K562 (cell line): ENCODE data around the gene PCDH9.

ENCODE experiments used
- ARID1B ChIP-seq: fragments of 450-650 bp; IDR thresholded peaks from 2 replicates; pipeline ENCODE4 v1.6.1; 2016; ENCODE audit warnings: antibody characterized with exemption, mild to moderate bottlenecking, inconsistent platforms
- ETV6 ChIP-seq, 3 experiments: fragments of 150-350 bp in 1 of 3; sonication (generic) in 1 of 3; formaldehyde crosslinking in 1 of 3; IDR thresholded peaks; 2 replicates each; pipeline versions ENCODE4 v1.6.1 to v1.8.0; 2014 to 2022; ENCODE audit warnings: borderline replicate concordance in 2 of 3, low read depth in 2 of 3, antibody characterized with exemption in 1 of 3, low read length in 1 of 3, mild to moderate bottlenecking in 1 of 3, missing genetic modification reagents in 1 of 3
- EZH2 ChIP-seq: IDR thresholded peaks from 2 replicates; pipeline ENCODE4 v1.6.1; 2012; ENCODE audit warnings: low read depth, mild to moderate bottlenecking, inconsistent platforms, low read length, borderline replicate concordance
- MLLT1 ChIP-seq, 2 experiments: fragments of 450-650 bp; IDR thresholded peaks; 2 replicates each; pipeline ENCODE4 v1.6.1; 2016

- TF ChIP-seq ETV6 (IDR thresholded peaks at IDR 0.05; ENCODE audit: borderline replicate concordance in 1 of 2, low read depth in 2 of 2, low read length in 1 of 2) (no peak), ETV6 (CRISPR knock-in tag; IDR thresholded peaks at IDR 0.05; ENCODE audit: borderline replicate concordance) (no peak), EZH2 (no peak), MLLT1 (IDR thresholded peaks at IDR 0.05) (no peak), ARID1B (no peak)
These were observed 815.9 kb downstream of the PCDH9 start for GRCh38 chr13:66414066-66414800.
